GM19467 (cell line): Measurements from ENCODE around the gene APOL6.

Experiments used
- ATAC-seq: cut with Tn5 transposase; IDR thresholded peaks from one replicate; pipeline ENCODE4 v1.9.1; 2021; ENCODE audit warnings: mild to moderate bottlenecking, moderate library complexity; ENCODE audit not compliant: unreplicated experiment

The APOL6 gene

GRCh38 chr22:35648066-35649025 lies at the start of gene APOL6:
APOL6 (plus strand) TSS chr22:35648446; CDS start chr22:35656426, 7,980 bp downstream.
- ATAC-seq, result peak; percentile 52

GRCh38 chr22:35599364-35599763 lies 48.9 kb upstream of the APOL6 start:
- no peak for ATAC-seq

- no peak for ATAC-seq
These were observed 47.8 kb upstream of the APOL6 start for GRCh38 chr22:35600476-35600875.

GRCh38 chr22:35601013-35601580 lies 47.1 kb upstream of the APOL6 start:
- ATAC-seq, result no peak

GRCh38 chr22:35601743-35602615 lies 46.3 kb upstream of the APOL6 start:
- ATAC-seq, result no peak

- no peak for ATAC-seq
These were observed 43.5 kb upstream of the APOL6 start for GRCh38 chr22:35604621-35605368.

- no peak for ATAC-seq
These were observed 42.9 kb upstream of the APOL6 start for GRCh38 chr22:35605369-35605680.

- ATAC-seq, result no peak
These were observed 42.3 kb upstream of the APOL6 start for GRCh38 chr22:35605851-35606481.

- ATAC-seq, result no peak
These were observed 41.3 kb upstream of the APOL6 start for GRCh38 chr22:35606916-35607315.

- no peak for ATAC-seq
These were observed 40.2 kb upstream of the APOL6 start for GRCh38 chr22:35608088-35608487.

- ATAC-seq, result no peak
These were observed 39.0 kb upstream of the APOL6 start for GRCh38 chr22:35609261-35609660.

GRCh38 chr22:35609761-35610160 lies 38.5 kb upstream of the APOL6 start:
- no peak for ATAC-seq

- ATAC-seq, result no peak
These were observed 37.5 kb upstream of the APOL6 start for GRCh38 chr22:35610741-35611140.

- ATAC-seq, result no peak
These were observed 36.9 kb upstream of the APOL6 start for GRCh38 chr22:35611200-35611890.

- no peak for ATAC-seq
These were observed 36.2 kb upstream of the APOL6 start for GRCh38 chr22:35611891-35612576.

- no peak for ATAC-seq
These were observed 35.3 kb upstream of the APOL6 start for GRCh38 chr22:35612903-35613302.

- no peak for ATAC-seq
These were observed 33.8 kb upstream of the APOL6 start for GRCh38 chr22:35614404-35614803.

- no peak for ATAC-seq
These were observed 33.1 kb upstream of the APOL6 start for GRCh38 chr22:35615156-35615555.

GRCh38 chr22:35616043-35616442 lies 32.2 kb upstream of the APOL6 start:
- no peak for ATAC-seq
